Karpas-422 (cell line): ENCODE data around the gene LRRC4C. TPM values are rescaled to one million over a fixed set of nuclear protein-coding genes. Genes with fewer than 3 reads are reported as not detected.

Experiments used
- DNase-seq: peaks from one replicate; pipeline ENCODE4 v3.0.0-alpha.2; 2015
- H2AFZ ChIP-seq: fragments of 200-600 bp; sonication (generic); 2 replicates; pipeline ENCODE4 v1.6.1; 2014; ENCODE audit warnings: antibody characterized with exemption, low read length, mixed read lengths
- H3K27ac ChIP-seq: fragments of 200-600 bp; sonication (generic); 2 replicates; pipeline ENCODE4 v1.5.1; 2014; ENCODE audit warnings: mild to moderate bottlenecking, low read length, moderate library complexity
- H3K27me3 ChIP-seq: fragments of 200-600 bp; sonication (generic); 2 replicates; pipeline ENCODE4 v1.6.1; 2014; ENCODE audit warnings: low read length, mixed read lengths
- H3K36me3 ChIP-seq: fragments of 200-600 bp; sonication (generic); 2 replicates; pipeline ENCODE4 v1.6.1; 2014; ENCODE audit warnings: low read length, mixed read lengths; ENCODE audit not compliant: insufficient read depth
- H3K4me1 ChIP-seq: fragments of 200-600 bp; sonication (generic); 2 replicates; pipeline ENCODE4 v1.6.1; 2014; ENCODE audit warnings: mild to moderate bottlenecking, low read length, mixed read lengths
- H3K4me2 ChIP-seq: fragments of 200-600 bp; sonication (generic); 2 replicates; pipeline ENCODE4 v1.6.1; 2014; ENCODE audit warnings: low read length, low read depth, mild to moderate bottlenecking; ENCODE audit not compliant: poor library complexity, severe bottlenecking
- H3K4me3 ChIP-seq: fragments of 200-600 bp; sonication (generic); 2 replicates; pipeline ENCODE4 v1.5.1; 2014; ENCODE audit warnings: mild to moderate bottlenecking, antibody characterized with exemption, low read length, mixed read lengths
- H3K79me2 ChIP-seq: fragments of 200-600 bp; sonication (generic); 2 replicates; pipeline ENCODE4 v1.6.1; 2014; ENCODE audit warnings: mild to moderate bottlenecking, low read length, mixed read lengths
- H3K9ac ChIP-seq: fragments of 200-600 bp; sonication (generic); 2 replicates; pipeline ENCODE4 v1.6.0; 2014; ENCODE audit warnings: low read length
- H3K9me2 ChIP-seq: fragments of 200-600 bp; sonication (generic), shearing (Covaris generic); replicated peaks from 2 replicates; pipeline ENCODE4 v1.6.0; 2014; ENCODE audit warnings: mild to moderate bottlenecking, low read length, moderate library complexity; ENCODE audit not compliant: insufficient read depth
- H3K9me3 ChIP-seq: fragments of 300-700, 200-600 bp; sonication (generic); 2 replicates; pipeline ENCODE4 v1.6.1; 2014; ENCODE audit warnings: low read length, mixed read lengths
- H4K20me1 ChIP-seq: fragments of 200-600 bp; sonication (generic); 2 replicates; pipeline ENCODE4 v1.6.1; 2014; ENCODE audit warnings: mild to moderate bottlenecking, antibody characterized with exemption, low read length, low read depth; ENCODE audit not compliant: insufficient read depth
- total RNA-seq: library from RNA; depleted of rRNA; stranded (reverse); fragments of >200 nt; shearing (Covaris generic); gene quantifications from 2 replicates; pipeline ENCODE4 v1.2.3, GENCODE V29; 2014; ENCODE audit warnings: low replicate concordance

LRRC4C gene
- total RNA-seq, 1 experiment from 2014 or later, result not detected

- H3K4me2 ChIP-seq, result no peak overlapping the region
- no peaks in the 10 kb centered on the region for H4K20me1 ChIP-seq
- no peak overlapping the region for H2AFZ ChIP-seq
- H3K9me3 ChIP-seq, result peaks cover 37% of the 10 kb centered on the region
- H3K9ac ChIP-seq, result no peak overlapping the region
- H3K79me2 ChIP-seq, result no peaks in the 10 kb centered on the region
- DNase-seq, result no peak
- no peaks in the 10 kb centered on the region for H3K9me2 ChIP-seq
- no peak overlapping the region for H3K27ac ChIP-seq
- H3K4me1 ChIP-seq, result no peaks in the 10 kb centered on the region
- H3K27me3 ChIP-seq, result no peaks in the 10 kb centered on the region
- H3K36me3 ChIP-seq, result no peaks in the 10 kb centered on the region
- no peak overlapping the region for H3K4me3 ChIP-seq
Measured at GRCh38 chr11:41392596-41392995, 66.9 kb downstream of the LRRC4C start.

GRCh38 chr11:41389623-41390130, 69.8 kb downstream of the LRRC4C start:
- Histone ChIP-seq H3K27me3 (no peaks in the 10 kb centered on the region), H3K36me3 (no peaks in the 10 kb centered on the region), H3K9me2 (no peaks in the 10 kb centered on the region), H2AFZ (no peak overlapping the region), H3K9me3 (peaks cover 38% of the 10 kb centered on the region), H3K9ac (no peak overlapping the region), H3K4me3 (no peak overlapping the region), H3K27ac (no peak overlapping the region), H3K4me2 (no peak overlapping the region), H3K4me1 (no peaks in the 10 kb centered on the region), H3K79me2 (no peaks in the 10 kb centered on the region), H4K20me1 (no peaks in the 10 kb centered on the region)
- DNase-seq, result no peak

GRCh38 chr11:41384329-41384728, 75.1 kb downstream of the LRRC4C start:
- Histone ChIP-seq H3K79me2 (no peaks in the 10 kb centered on the region), H3K27me3 (no peaks in the 10 kb centered on the region), H3K4me1 (no peaks in the 10 kb centered on the region), H3K4me3 (no peak overlapping the region), H2AFZ (no peak overlapping the region), H3K9me3 (peaks cover 29% of the 10 kb centered on the region), H3K9ac (no peak overlapping the region), H3K9me2 (no peaks in the 10 kb centered on the region), H3K36me3 (no peaks in the 10 kb centered on the region), H3K4me2 (no peak overlapping the region), H3K27ac (no peak overlapping the region), H4K20me1 (no peaks in the 10 kb centered on the region)
- no peak for DNase-seq

- no peak overlapping the region for H3K4me3 ChIP-seq
- no peaks in the 10 kb centered on the region for H3K4me1 ChIP-seq
- no peaks in the 10 kb centered on the region for H3K9me2 ChIP-seq
- no peaks in the 10 kb centered on the region for H3K27me3 ChIP-seq
- H3K36me3 ChIP-seq, result no peaks in the 10 kb centered on the region
- no peaks in the 10 kb centered on the region for H3K79me2 ChIP-seq
- H3K4me2 ChIP-seq, result no peak overlapping the region
- DNase-seq, result no peak
- no peaks in the 10 kb centered on the region for H4K20me1 ChIP-seq
- no peak overlapping the region for H2AFZ ChIP-seq
- H3K27ac ChIP-seq, result no peak overlapping the region
- no peak overlapping the region for H3K9ac ChIP-seq
- H3K9me3 ChIP-seq, result peaks cover 29% of the 10 kb centered on the region
Measured at GRCh38 chr11:41383768-41384167, 75.7 kb downstream of the LRRC4C start.

- Histone ChIP-seq H3K27me3 (no peaks in the 10 kb centered on the region), H3K9me2 (no peaks in the 10 kb centered on the region), H3K36me3 (no peaks in the 10 kb centered on the region), H3K4me2 (no peak overlapping the region), H3K27ac (no peak overlapping the region), H3K79me2 (no peaks in the 10 kb centered on the region), H3K9ac (no peak overlapping the region), H3K4me1 (no peaks in the 10 kb centered on the region), H4K20me1 (no peaks in the 10 kb centered on the region), H3K4me3 (no peak overlapping the region), H3K9me3 (peaks cover 31% of the 10 kb centered on the region), H2AFZ (no peak overlapping the region)
- DNase-seq, result no peak
Measured at GRCh38 chr11:41382927-41383326, 76.5 kb downstream of the LRRC4C start.

GRCh38 chr11:41379084-41379483, 80.4 kb downstream of the LRRC4C start:
- no peak overlapping the region for H3K27ac ChIP-seq
- no peak overlapping the region for H3K4me2 ChIP-seq
- H4K20me1 ChIP-seq, result no peaks in the 10 kb centered on the region
- H3K4me3 ChIP-seq, result no peak overlapping the region
- DNase-seq, result no peak
- no peaks in the 10 kb centered on the region for H3K27me3 ChIP-seq
- H2AFZ ChIP-seq, result no peak overlapping the region
- H3K9me2 ChIP-seq, result no peaks in the 10 kb centered on the region
- no peaks in the 10 kb centered on the region for H3K36me3 ChIP-seq
- H3K9me3 ChIP-seq, result peaks cover 28% of the 10 kb centered on the region
- no peaks in the 10 kb centered on the region for H3K79me2 ChIP-seq
- no peak overlapping the region for H3K9ac ChIP-seq
- no peaks in the 10 kb centered on the region for H3K4me1 ChIP-seq

- no peak overlapping the region for H3K4me3 ChIP-seq
- no peaks in the 10 kb centered on the region for H3K9me2 ChIP-seq
- no peaks in the 10 kb centered on the region for H3K4me1 ChIP-seq
- H2AFZ ChIP-seq, result no peak overlapping the region
- no peak overlapping the region for H3K4me2 ChIP-seq
- H3K27me3 ChIP-seq, result no peaks in the 10 kb centered on the region
- DNase-seq, result no peak
- H4K20me1 ChIP-seq, result no peaks in the 10 kb centered on the region
- H3K79me2 ChIP-seq, result no peaks in the 10 kb centered on the region
- H3K36me3 ChIP-seq, result no peaks in the 10 kb centered on the region
- peaks cover 32% of the 10 kb centered on the region for H3K9me3 ChIP-seq
- no peak overlapping the region for H3K9ac ChIP-seq
- no peak overlapping the region for H3K27ac ChIP-seq
Measured at GRCh38 chr11:41377709-41378394, 81.6 kb downstream of the LRRC4C start.

GRCh38 chr11:41351825-41352224, 107.6 kb downstream of the LRRC4C start:
- Histone ChIP-seq H3K9me2 (no peaks in the 10 kb centered on the region), H3K9ac (no peak overlapping the region), H3K27me3 (no peaks in the 10 kb centered on the region), H3K27ac (no peak overlapping the region), H2AFZ (no peak overlapping the region), H3K36me3 (no peaks in the 10 kb centered on the region), H3K4me2 (no peak overlapping the region), H3K4me3 (no peak overlapping the region), H4K20me1 (no peaks in the 10 kb centered on the region), H3K4me1 (no peaks in the 10 kb centered on the region), H3K9me3 (peaks cover 34% of the 10 kb centered on the region), H3K79me2 (no peaks in the 10 kb centered on the region)
- no peak for DNase-seq
